Skin epidermis (tissue), 12 donors: Measurements from ENCODE around the gene LLCFC1.
A peak's percentile ranks its signal among the peaks of the same experiment; 100 is the strongest.

Experiments used
- H3K27ac ChIP-seq, 21 experiments: fragments of 200-600 bp; sonication (generic) in 11 of 21; one replicate each; pipeline ENCODE4 v1.5.0; 2020; ENCODE audit warnings: mild to moderate bottlenecking in 3 of 21, inconsistent platforms in 2 of 21, moderate library complexity in 2 of 21
- H3K4me3 ChIP-seq, 7 experiments: fragments of 200-600 bp; sonication (generic) in 2 of 7; one replicate each; pipeline ENCODE4 v1.5.0; 2020; ENCODE audit warnings: inconsistent platforms in 2 of 7, mild to moderate bottlenecking in 2 of 7, moderate library complexity in 1 of 7

LLCFC1 gene

DNA sequence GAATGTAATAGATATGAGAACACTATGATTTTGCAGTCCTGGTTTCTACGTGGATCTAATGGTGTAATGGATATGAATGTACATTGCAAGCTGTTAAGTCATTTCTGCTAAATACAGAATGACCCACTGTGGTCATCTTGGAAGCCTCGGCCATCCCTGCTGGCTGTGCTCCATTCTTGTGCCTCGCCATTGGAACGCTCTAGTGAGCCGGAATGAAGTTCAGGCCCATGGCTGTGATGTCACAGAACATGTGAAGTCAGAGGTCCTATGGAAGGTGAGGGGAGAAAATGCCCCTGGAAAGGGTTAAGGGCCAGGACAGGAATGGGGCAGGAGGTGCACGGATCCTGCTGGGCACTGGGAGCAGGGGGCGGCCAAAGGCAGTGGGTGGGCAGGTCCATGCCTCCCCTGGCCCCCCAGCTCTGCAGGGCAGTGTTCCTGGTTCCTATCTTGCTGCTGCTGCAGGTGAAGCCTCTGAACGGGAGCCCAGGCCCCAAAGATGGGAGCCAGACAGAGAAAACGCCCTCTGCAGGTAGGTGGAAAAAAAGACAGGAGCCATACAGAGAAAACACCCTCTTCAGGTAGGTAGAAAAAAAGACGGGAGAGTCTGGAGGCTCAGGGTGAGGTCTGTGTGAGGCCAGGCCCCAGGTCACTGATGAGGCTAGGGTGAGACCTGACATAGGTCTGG, at the start of gene LLCFC1:
Gene LLCFC1 (plus strand): TSS at position 259 of the 685 bp plus-strand sequence. CDS start 138 bp downstream, at position 397.
- H3K4me3 ChIP-seq = no peak within 1 kb of the TSS
- no peak within 1 kb of the TSS for H3K27ac ChIP-seq

DNA sequence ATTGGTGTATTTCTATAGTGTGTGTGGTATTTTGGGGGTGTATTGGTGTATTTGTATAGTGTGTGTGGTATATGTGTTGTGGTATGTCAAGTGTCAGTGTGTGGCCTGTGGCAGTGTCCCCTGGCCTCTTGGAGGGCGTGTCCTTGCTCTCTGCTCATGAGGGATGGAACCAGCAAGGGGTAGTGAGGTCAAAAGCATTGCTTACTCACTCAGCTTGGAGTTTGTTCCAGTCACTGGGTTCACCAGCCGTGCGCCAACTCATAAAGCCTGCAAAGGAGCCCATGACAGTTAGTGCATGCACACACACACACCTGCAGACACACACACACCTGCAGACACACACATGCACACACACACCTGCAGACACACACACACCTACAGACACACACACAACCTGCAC, 49.5 kb upstream of the LLCFC1 start:
- Histone ChIP-seq H3K27ac (no peak overlapping the region), H3K4me3 (no peak overlapping the region)

DNA sequence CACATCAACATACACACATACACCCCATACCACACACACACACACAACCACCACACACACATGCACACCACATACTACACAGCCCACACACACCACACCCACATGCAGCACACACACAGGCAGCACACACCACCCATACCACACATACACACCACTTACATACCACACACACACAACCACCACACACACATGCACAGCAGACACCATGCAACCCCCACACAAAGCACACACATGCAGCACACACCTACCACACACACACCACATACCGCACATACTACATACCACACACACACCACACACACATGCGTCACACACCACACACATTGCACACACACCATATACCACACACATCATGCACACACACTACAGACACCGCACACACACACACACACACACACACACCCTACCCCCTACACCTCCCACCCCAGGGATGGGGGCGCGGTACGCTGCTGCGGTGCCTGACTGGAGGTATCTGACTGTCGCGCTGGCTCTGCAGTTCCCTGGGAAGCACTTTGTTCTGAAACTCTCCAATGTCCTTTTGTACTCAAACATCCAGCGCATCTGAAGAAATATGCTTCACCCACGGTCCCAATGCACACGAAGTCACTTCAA, 48.3 kb upstream of the LLCFC1 start:
- H3K27ac ChIP-seq = no peak overlapping the region
- no peak overlapping the region for H3K4me3 ChIP-seq

DNA sequence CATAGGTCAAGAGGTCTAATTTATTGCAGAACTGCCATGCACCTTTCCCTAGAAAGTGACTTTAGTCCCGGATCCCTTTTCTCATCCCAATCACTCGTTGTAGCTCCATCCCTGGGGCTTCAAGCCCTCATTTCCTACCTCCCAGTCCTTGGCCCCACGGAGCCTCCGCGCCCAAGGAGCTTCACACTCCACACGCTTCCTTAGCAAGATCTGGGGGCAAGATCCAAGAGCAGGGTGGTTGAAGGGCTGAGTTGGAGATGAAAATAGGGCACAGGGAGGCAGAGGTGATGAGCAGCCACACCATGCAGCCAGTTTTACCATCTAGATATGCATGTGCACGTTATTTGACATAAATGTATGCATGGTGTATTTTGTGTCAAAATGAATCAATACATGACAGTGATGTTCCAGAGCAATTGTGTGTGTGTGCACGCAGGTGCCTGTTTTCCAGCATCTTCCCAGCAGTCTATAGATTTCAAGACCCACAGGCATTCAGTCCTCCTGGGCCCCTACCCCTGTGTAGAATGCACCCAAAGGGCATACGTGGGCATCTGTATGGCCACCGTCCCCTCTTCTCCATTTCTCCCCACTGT, 47.7 kb upstream of the LLCFC1 start:
- no peak overlapping the region for H3K4me3 ChIP-seq

DNA sequence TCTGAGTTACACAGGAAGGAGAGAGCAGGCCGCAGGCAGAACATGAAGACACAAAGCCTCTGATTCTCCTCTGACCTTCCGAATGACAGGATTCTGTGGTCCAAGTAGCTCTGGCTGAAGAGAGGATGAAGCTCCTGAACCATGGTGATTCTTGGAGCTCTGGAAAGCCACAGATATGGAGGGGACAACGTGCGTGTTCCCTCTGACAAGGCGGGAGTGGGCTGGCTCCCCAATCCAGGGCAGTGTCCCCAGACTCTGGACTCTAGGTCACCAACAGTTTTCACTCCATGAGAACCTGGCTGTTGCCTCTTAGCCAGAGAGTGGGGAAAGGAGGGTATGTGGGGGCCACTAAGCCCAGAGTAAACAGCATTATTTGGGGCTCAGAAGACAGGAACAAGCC, 46.3 kb upstream of the LLCFC1 start:
- Histone ChIP-seq H3K27ac (no peak overlapping the region), H3K4me3 (no peak overlapping the region)

More for the DNA sequence above, 47.7 kb upstream of the LLCFC1 start:
- H3K27ac ChIP-seq = no peak overlapping the region

DNA sequence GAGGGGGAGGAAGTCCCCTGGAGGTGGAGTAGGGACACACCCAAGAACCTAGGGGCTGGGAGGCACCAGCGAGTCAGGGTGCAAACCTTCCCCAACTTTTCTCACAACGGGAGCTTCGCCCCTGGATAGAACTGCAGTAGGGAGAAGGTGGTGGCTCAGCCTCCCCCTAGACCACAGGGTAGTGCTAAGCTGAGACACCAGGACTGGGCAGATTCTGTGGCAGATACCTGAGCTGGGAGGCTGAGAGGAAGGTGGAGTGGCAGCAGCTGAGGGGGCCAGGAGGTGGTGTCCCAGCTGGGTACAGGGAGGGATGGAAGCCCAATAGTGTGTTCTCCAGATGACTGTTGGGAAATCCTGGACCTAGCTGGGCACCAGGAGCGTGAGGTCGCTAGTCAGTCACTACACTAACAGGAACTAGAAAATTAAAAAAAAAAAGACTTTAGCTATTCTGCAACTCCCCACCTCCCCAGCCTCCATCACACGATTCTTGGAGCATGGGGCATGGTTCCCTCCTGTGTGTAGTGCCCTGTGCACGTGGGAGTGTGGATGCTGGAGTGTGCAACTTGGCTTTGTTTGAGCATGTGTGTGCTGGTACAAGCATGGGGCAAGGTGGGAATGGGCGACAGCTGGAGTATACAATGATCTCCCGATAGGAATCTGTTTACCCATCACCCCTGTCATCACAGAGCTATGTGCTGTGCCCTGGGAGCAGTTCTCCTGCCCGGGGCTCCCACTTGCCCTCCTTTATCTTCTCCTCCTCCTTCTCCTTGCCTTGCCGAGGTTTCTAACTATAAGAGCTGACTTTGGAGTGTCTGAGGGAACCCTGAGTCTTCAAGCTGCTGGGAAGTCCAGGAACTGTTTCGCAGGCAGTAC, 44.9 kb upstream of the LLCFC1 start:
- no peak overlapping the region for H3K27ac ChIP-seq

DNA sequence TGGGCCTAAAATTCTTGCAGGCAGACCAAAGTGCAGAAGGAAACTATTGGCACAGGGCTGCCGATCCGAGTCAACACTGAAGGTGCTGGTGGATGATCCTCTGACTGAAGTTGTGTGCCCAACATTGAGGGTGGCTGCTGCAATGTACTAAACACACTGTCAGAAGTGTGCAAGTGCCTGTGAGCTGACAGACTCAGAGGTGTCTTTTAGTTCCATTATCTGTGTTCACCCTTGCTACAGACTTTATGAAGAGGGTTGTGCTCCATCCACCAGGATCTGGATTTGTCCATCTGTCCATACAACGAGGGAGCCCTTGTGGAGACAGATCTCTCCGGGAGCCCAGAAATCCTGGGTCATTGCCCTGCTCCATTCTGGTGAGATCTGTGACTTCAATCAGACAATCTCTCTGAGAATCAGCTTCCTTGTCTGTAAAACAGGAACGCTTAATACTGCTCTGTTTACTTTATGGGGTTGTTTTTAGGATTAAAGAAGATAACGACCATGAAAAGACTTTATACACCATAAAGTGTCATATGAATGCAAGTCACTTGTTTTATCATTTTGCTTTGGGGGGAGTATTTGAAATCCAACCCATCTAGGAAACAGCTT, 44.2 kb upstream of the LLCFC1 start:
- H3K27ac ChIP-seq = no peak overlapping the region
- no peak overlapping the region for H3K4me3 ChIP-seq

More for the DNA sequence above, 44.9 kb upstream of the LLCFC1 start:
- H3K4me3 ChIP-seq = no peak overlapping the region

DNA sequence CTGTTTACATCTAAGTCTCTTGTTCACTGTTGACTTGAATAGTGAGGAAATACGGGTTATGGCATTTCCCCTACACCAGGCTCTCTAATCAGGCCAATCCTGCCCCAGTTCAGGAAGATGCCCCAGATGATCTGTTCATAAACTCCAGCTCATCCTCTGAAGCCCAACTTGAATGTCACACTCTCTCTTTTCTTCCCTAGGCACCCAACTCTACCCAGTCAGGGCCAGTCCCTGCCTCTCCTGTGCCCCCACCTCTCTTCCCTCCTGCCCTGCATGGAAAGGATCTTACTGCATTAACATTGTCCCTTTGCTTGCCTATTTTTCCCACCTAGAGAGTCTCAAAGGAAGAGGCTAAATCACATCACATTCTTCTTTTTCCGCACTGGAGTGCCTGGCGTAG, 43.1 kb upstream of the LLCFC1 start:
- no peak overlapping the region for H3K4me3 ChIP-seq
- H3K27ac ChIP-seq = no peak overlapping the region

DNA sequence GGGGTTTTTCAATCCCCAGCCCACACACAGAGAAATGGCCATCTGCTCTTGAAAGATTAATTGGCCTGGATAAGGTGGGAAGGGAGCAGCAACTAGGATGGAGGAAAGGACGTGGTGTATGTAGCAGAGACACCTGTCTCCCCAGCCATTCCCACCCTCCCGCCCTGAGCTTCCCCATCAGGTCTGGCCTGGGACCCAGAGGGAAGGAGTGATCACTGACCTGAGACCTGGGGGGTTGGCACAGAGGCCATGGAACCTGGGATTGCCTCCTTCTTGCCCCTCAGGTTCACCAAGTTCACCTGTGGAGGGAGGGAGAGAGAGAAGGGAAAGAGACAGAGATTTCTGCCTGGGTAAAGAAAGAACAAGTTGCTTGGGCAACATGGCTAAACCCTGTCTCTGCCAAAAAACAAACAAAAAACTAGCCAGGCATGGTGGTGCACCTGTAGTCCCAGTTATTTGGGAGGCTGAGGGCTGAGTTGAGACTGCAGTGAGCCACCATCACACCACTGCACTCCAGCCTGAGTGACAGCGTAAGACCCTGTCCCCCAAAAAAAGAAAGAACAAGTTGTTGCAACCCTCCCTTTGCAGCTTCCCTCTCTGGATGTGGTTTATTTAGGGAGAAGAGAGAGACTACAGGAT, 42.4 kb upstream of the LLCFC1 start:
- H3K4me3 ChIP-seq = no peak overlapping the region
- no peak overlapping the region for H3K27ac ChIP-seq

DNA sequence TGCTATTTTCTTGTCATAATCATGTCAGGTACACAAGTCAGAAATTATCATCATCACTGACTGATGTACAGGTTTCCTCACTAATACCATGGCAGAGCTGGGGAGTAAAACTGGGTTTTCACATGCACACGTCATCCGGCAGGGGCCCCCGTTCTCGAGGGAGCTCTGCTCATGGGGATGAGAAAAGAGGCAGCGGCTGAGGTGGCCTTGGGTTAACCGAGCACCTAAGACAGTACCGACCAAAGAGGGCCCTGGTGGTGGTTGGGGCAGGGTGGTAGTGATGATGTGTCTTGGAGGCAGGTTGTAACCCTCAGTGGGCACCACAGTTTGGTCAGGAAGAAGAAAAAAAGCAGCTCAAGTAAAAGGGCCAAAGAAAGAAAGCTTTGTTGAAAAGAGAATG, 41.6 kb upstream of the LLCFC1 start:
- Histone ChIP-seq H3K27ac (no peak overlapping the region), H3K4me3 (no peak overlapping the region)

DNA sequence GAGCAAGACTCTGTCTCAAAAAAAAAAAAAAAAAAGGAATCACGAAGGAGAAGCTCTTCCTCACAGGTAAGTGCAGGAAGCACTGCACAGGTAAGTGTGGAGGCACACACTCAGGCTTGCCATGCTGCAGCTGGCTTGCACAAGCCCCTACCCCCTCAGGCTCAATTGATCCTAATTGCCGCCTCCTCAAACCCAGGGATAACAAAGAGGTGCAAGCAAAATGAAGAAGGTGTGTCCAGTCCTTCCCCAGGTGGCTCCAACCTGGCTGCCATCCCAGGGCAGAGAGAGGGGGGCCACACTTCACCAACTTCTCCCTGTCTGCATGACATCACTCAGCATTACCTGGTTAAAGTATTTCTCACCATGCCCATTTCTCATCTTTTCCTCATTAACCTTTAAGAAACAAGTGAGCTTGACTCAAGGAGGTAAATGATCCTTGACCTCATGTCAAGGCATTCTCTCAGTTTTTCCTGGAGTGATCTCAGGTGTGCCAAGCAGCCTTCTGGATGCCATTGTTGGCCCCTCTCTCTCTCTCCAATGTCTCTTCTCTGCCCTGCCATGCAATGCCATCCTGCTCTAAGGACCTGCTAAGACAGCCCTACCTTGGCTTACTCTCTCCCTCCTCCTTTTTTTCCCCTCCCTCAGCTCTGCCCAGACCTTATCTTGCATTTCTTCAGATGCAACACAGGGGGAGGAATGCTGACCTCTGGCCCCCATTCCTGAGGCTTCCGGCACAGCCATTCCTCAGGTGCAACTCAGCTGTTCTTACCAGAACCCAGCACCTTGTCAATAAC, 40.7 kb upstream of the LLCFC1 start:
- H3K27ac ChIP-seq = peak overlapping the region in 1 of 21 experiments; percentile 3

DNA sequence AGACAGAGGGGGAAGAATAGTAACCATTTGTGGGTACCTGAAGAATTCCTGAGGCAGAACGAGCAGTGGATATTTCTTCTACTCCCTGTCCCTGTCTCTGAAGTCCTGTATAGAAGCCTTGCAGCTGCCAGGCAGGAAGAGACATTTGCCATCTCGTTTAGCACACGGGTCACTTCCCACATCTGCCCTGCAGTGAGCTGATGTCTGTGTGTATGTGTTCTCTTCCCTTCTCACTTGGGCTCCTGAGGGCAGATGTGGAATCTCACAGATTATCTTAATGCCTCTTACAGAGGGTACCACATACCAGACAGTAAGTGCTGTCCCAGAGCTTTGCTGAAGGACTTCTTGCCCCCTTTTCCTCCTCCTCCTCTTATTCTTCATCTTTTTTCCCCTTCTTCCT, 39.6 kb upstream of the LLCFC1 start:
- no peak overlapping the region for H3K27ac ChIP-seq
- no peak overlapping the region for H3K4me3 ChIP-seq

More for the DNA sequence above, 40.7 kb upstream of the LLCFC1 start:
- H3K4me3 ChIP-seq = no peak overlapping the region

DNA sequence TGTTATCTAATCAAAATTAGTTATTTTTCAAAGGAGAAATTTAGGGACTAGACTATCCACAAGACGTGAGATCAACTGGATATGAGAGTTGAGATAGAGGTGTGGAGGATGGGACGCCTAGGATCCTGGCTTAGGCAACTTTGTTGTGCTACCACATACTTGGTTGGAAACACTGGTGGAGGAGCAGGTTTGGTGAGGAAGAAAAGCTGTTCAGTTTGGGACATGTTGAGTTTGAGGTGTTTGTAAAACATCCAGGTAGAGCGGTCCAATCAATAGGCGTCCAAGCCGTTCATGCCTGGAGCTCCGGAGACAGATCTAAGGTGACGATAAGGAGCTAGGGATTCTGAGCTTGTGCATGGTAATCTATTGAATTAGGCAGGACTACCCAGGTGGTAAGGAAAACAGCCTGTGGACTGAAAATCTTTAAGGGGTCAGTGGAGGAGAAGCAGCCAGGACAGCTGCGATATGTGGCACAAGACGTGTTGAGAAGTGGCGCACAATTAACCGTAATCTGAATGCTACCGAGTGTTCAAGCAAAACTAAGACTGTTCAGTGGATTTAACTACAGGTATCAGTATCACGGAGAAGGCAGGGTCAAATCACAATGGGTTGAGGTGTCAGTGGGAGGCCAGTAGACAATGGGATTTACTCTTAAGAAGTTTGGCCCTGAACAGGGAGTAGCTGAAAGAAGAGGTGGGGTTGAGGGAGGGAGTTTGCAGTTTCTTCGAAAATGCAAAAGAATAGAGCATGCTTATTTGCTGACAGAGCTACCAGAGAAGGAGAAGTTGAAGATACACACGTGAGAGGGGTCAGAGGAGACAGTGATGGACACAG, 37.6 kb upstream of the LLCFC1 start:
- peak overlapping the region in 3 of 21 experiments; percentile 12 to 64 (median 58) for H3K27ac ChIP-seq
- no peak overlapping the region for H3K4me3 ChIP-seq

DNA sequence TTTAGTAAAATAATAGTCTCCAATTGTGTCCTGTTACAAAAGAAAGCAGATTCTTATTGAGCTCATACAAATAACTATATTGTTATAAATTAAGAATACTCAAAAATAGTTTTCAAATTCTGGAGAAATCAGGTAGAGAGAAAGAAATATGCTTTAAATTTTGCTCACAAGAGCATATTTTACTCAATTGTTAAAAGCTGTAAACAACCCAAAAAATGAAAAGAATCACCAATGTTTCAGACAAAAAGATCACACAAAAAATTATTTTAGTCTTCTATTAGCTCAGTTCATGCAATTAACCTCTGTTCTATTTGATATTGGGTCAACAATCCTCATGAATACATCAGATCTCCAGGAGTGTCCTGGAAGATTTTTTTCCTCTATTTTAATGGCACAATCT, 35.2 kb upstream of the LLCFC1 start:
- no peak overlapping the region for H3K27ac ChIP-seq

DNA sequence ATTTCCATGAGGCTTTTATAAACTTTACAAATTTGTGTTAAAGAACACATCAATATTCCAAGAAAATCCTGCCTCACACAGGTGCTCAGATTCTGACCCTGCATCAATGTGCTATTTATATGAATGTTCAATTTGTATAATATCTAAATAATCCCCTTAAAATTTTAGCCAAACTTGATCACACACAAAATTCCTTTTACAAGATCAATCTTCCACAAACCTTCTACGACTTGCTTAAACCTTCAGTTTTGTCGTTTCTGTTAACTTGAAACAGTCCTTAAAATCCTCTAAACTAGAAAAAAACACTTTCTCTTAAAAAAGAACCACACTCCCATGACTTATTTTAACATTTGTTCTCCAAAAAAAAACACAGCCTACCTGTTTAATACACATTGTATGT, 33.5 kb upstream of the LLCFC1 start:
- Histone ChIP-seq H3K27ac (no peak overlapping the region), H3K4me3 (no peak overlapping the region)

More for the DNA sequence above, 35.2 kb upstream of the LLCFC1 start:
- H3K4me3 ChIP-seq = no peak overlapping the region

DNA sequence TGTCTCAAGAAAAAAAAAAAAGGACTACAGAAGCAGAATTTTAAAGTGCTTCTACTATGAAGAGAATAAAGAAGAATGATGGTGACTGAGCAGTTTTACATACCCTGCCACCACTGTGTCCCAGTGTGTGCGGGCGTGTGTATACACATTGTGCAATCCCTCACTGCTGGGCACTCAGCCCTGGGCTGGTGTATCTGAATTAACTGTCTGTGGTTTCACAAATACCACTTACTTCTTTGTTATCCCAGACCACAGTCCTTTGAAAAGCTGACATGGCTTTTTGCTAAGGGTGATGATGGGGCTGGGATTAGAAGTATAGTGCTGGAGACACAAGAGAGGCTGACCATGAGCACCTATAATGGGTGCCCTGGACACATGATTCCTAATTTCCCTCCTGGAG, 32.6 kb upstream of the LLCFC1 start:
- Histone ChIP-seq H3K27ac (no peak overlapping the region), H3K4me3 (no peak overlapping the region)

DNA sequence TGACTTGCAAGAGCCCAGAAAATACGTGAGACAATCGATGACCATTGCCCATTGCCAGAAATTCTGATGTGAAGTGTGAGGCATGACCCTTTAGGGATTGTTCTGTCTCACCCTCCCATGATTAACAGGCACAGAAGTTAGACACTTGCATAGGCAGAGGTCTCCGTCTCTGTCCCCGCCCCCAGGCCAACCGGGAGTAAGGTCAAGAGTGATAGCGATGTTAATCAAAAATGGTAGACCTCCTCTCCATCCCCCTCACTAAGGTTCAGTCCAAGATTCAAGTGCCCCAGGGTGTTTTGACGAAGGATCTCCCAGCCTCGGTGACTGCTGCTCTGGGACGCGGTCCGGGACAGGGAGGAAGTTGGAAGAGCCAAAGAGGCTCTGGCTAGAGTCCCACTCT, 31.0 kb upstream of the LLCFC1 start:
- H3K4me3 ChIP-seq = no peak overlapping the region
- H3K27ac ChIP-seq = no peak overlapping the region
